Left ventricle myocardium inferior (tissue), 1 donor: Measurements from ENCODE around the gene MELK. TPM values are rescaled to one million over a fixed set of nuclear protein-coding genes. Genes with fewer than 3 reads are reported as not detected.

Experiments
- DNase-seq: peaks from one replicate; pipeline ENCODE4 v3.0.0-alpha.2; 2020
- H3K27ac ChIP-seq: fragments of 200-600 bp; replicated peaks from 2 replicates; pipeline ENCODE4 v1.8.0; 2021
- H3K27me3 ChIP-seq: fragments of 200-600 bp; 2 replicates; pipeline ENCODE4 v1.8.0; 2021; ENCODE audit warnings: low read depth
- H3K36me3 ChIP-seq: fragments of 200-600 bp; 2 replicates; pipeline ENCODE4 v1.8.0; 2021
- H3K4me1 ChIP-seq: fragments of 200-600 bp; 2 replicates; pipeline ENCODE4 v1.8.0; 2021
- H3K4me3 ChIP-seq: fragments of 200-600 bp; 2 replicates; pipeline ENCODE4 v1.8.0; 2021; ENCODE audit warnings: mild to moderate bottlenecking, moderate library complexity
- H3K9me3 ChIP-seq: fragments of 200-600 bp; replicated peaks from 2 replicates; pipeline ENCODE4 v1.8.0; 2021
- intact Hi-C: fragments of 100-400 bp; cut with micrococcal nuclease; formaldehyde crosslinking; loops from one replicate; pipeline ENCODE4 v1.11.0; 2022
- total RNA-seq: library from RNA; stranded (reverse); fragmentation: NEBNext Ultra II Directional; extraction: Animal tissue kit (Norgen Biotek cat#: 25700); gene quantifications from one replicate; pipeline ENCODE4 v1.2.1, GENCODE V29; 2021
- TF ChIP-seq, protein P1 (sequence below): fragments of 200-600 bp; IDR thresholded peaks from 2 replicates; pipeline ENCODE4 v1.8.0; 2021; ENCODE audit warnings: antibody characterized with exemption, mild to moderate bottlenecking, borderline replicate concordance
- donor health status: DM: no; HTN: yes; CAD: no; lungs with severe emphysema.

Gene MELK
- total RNA-seq, 1 donor from 2014 or later: 0.27 TPM

- no peaks in the 10 kb centered on the region for H3K36me3 ChIP-seq
- TF ChIP-seq, protein P1, sequence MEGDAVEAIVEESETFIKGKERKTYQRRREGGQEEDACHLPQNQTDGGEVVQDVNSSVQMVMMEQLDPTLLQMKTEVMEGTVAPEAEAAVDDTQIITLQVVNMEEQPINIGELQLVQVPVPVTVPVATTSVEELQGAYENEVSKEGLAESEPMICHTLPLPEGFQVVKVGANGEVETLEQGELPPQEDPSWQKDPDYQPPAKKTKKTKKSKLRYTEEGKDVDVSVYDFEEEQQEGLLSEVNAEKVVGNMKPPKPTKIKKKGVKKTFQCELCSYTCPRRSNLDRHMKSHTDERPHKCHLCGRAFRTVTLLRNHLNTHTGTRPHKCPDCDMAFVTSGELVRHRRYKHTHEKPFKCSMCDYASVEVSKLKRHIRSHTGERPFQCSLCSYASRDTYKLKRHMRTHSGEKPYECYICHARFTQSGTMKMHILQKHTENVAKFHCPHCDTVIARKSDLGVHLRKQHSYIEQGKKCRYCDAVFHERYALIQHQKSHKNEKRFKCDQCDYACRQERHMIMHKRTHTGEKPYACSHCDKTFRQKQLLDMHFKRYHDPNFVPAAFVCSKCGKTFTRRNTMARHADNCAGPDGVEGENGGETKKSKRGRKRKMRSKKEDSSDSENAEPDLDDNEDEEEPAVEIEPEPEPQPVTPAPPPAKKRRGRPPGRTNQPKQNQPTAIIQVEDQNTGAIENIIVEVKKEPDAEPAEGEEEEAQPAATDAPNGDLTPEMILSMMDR: no peak
- H3K27me3 ChIP-seq: no peaks in the 10 kb centered on the region
- no peak overlapping the region for H3K4me3 ChIP-seq
- no peaks in the 10 kb centered on the region for H3K4me1 ChIP-seq
- no peaks in the 10 kb centered on the region for H3K9me3 ChIP-seq
- intact Hi-C loops: no loop called here
- DNase-seq: no peak
- H3K27ac ChIP-seq: no peak overlapping the region
These were observed 92.1 kb downstream of the MELK start for GRCh38 chr9:36664806-36665205.

GRCh38 chr9:36665387-36665786, 92.7 kb downstream of the MELK start:
- no peak for DNase-seq
- Histone ChIP-seq H3K27ac (no peak overlapping the region), H3K4me1 (no peaks in the 10 kb centered on the region), H3K4me3 (no peak overlapping the region), H3K36me3 (no peaks in the 10 kb centered on the region), H3K9me3 (no peaks in the 10 kb centered on the region), H3K27me3 (no peaks in the 10 kb centered on the region)
- TF ChIP-seq, protein P1: no peak
- intact Hi-C loops: no loop called here

DNA sequence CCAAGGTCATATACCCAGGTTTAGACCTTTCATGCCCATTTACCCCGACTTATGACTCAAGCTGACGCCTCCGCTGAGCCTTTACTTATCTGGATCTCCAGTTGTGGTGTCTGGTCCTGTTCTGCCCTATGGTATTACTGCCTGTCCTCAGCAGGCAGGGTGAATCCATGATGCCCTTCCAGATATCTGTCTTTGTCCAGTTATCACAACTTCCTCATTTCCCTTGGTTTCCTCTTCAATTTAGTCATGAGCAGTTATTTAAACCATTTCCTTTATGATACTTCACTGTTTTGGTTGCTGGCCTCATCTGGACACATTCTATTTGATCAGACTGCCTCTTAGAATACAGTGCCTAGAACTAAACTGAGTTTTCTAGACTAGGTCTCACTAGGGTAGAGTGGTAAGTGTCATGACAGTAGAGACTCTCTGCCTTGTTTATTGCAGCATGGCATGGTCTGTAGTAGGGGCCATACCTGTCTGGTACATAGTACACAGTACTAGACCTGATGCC, 93.3 kb downstream of the MELK start:
- no peak for DNase-seq
- Histone ChIP-seq H3K9me3 (no peaks in the 10 kb centered on the region), H3K4me3 (no peak overlapping the region), H3K27ac (no peak overlapping the region), H3K4me1 (no peaks in the 10 kb centered on the region), H3K27me3 (no peaks in the 10 kb centered on the region), H3K36me3 (no peaks in the 10 kb centered on the region)
- intact Hi-C loops: no loop called here
- TF ChIP-seq, protein P1: no peak

DNA sequence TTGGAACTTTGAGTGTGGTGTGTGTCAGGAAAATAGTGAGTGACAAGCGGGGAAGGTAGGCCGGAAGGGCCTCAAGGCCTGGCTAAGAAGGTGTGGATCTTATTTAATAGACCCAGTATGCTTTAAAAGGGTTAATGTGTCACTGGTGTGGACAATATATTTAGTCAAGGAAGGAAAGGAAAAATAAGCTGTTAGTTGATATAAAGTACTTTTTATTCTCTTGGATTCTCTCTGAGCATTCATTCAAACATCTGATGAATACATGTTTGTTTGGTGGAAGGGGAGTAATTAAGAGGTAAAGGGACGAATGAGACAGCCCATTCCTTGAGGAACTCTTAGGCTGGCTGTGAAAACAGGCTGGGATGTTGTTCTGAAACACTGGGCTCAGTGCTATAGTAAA, 98.9 kb downstream of the MELK start:
- Histone ChIP-seq H3K27ac (no peak overlapping the region), H3K9me3 (no peaks in the 10 kb centered on the region), H3K27me3 (no peaks in the 10 kb centered on the region), H3K4me1 (no peaks in the 10 kb centered on the region), H3K4me3 (no peak overlapping the region), H3K36me3 (no peaks in the 10 kb centered on the region)
- TF ChIP-seq, protein P1: no peak
- intact Hi-C loops: no loop called here
- DNase-seq: no peak

GRCh38 chr9:36676091-36676490, 103.4 kb downstream of the MELK start:
- TF ChIP-seq, protein P1: no peak
- Histone ChIP-seq H3K9me3 (no peaks in the 10 kb centered on the region), H3K27ac (no peak overlapping the region), H3K4me3 (no peak overlapping the region), H3K4me1 (no peaks in the 10 kb centered on the region), H3K36me3 (no peaks in the 10 kb centered on the region), H3K27me3 (no peaks in the 10 kb centered on the region)
- DNase-seq: no peak
- intact Hi-C loops: no loop called here
